Erythroblast (primary cell): ENCODE results near the gene PSAT1.

Source experiments
- GATA1 ChIP-seq: IDR thresholded peaks from 2 replicates; pipeline ENCODE4 v1.6.1; 2011; ENCODE audit warnings: low read depth, mild to moderate bottlenecking, control low read depth, low read length, moderate library complexity
- POLR2A ChIP-seq: IDR thresholded peaks from 2 replicates; pipeline ENCODE4 v1.6.1; 2011; ENCODE audit warnings: mild to moderate bottlenecking, low read length

DNA sequence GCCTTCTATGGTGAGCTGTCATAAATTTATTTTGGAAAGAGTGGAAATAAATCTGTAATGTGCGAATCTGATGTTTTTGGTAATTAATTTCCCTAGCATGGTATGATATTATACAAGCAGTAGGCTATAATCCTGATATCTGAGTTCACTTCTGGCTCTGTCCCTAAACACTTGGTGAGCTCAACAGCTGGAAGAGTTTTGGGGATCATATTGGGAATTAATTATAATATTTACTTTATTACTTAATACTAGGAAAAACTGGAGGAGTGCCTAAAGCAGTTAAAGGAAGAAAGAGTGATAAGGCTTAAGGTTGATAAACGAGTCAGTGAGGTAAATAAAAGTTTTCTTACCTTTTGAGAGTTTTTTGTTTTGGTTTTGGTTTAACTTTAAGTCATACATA is 34.3 kb upstream of the PSAT1 start:
- TF ChIP-seq POLR2A, result no peak
- no peak for TF ChIP-seq GATA1
